Stimulated activated CD4-positive, alpha-beta T cell treated with anti-CD3 and anti-CD28 coated beads, Interleukin-12 subunit alpha, Interleukin-12 subunit beta, amount 100 ng/mL, for 48 hours (primary cell): ENCODE results near the gene ARL1.
A peak's percentile ranks its signal among the peaks of the same experiment; 100 is the strongest.
"Not testable (repeated sequence)": the region's sequence is repeated elsewhere in the genome, so short reads cannot be mapped to it uniquely, and the experiment has no call there.

Experiments used
- DNase-seq, 3 donors: peaks; one replicate each; pipeline ENCODE4 v3.0.0-alpha.2; 2020; ENCODE audit warnings: low read depth in 2 of 3, low spot score in 1 of 3

The ARL1 gene

GRCh38 chr12:101407436-101408345 is at the start of gene ARL1:
TSS of gene ARL1 (minus strand) at chr12:101407772. CDS start at chr12:101407645, 127 bp downstream.
- DNase-seq: peak; percentile 68 to 82 (median 78)

GRCh38 chr12:101455685-101456084 is 48.1 kb upstream of the ARL1 start:
- DNase-seq: peak in 1 of 3 donors; percentile 1

- no peak for DNase-seq
Measured at GRCh38 chr12:101441461-101442224, 34.1 kb upstream of the ARL1 start.

GRCh38 chr12:101439236-101439635 is 31.7 kb upstream of the ARL1 start:
- no peak for DNase-seq

GRCh38 chr12:101436136-101436535 is 28.6 kb upstream of the ARL1 start:
- no peak for DNase-seq

GRCh38 chr12:101430456-101430855 is 22.9 kb upstream of the ARL1 start:
- DNase-seq: no peak

GRCh38 chr12:101424620-101425019 is 17.0 kb upstream of the ARL1 start:
- DNase-seq: no peak

GRCh38 chr12:101422066-101422465 is 14.5 kb upstream of the ARL1 start:
- DNase-seq: not testable (repeated sequence)

- DNase-seq: no peak
Measured at GRCh38 chr12:101415228-101415627, 7.7 kb upstream of the ARL1 start.

- peak in 1 of 3 donors; percentile 34 for DNase-seq
Measured at GRCh38 chr12:101414533-101415119, 7.1 kb upstream of the ARL1 start.

- not testable (repeated sequence) for DNase-seq
Measured at GRCh38 chr12:101410169-101410568, 2.6 kb upstream of the ARL1 start.

GRCh38 chr12:101407049-101407435 is 530 bp downstream of the ARL1 start:
- DNase-seq: peak in 1 of 3 donors; percentile 10

- not testable (repeated sequence) for DNase-seq
Measured at GRCh38 chr12:101391181-101391580, 16.4 kb downstream of the ARL1 start.

- no peak for DNase-seq
Measured at GRCh38 chr12:101379149-101379548, 28.4 kb downstream of the ARL1 start.

GRCh38 chr12:101375573-101375972 is 32.0 kb downstream of the ARL1 start:
- DNase-seq: no peak

- no peak for DNase-seq
Measured at GRCh38 chr12:101372431-101372830, 35.1 kb downstream of the ARL1 start.

- DNase-seq: no peak
Measured at GRCh38 chr12:101368016-101368415, 39.6 kb downstream of the ARL1 start.

- DNase-seq: no peak
Measured at GRCh38 chr12:101361455-101361854, 46.1 kb downstream of the ARL1 start.

GRCh38 chr12:101356794-101357193 is 50.8 kb downstream of the ARL1 start:
- no peak for DNase-seq

- DNase-seq: no peak
Measured at GRCh38 chr12:101351682-101352081, 55.9 kb downstream of the ARL1 start.

- DNase-seq: no peak
Measured at GRCh38 chr12:101343893-101344292, 63.7 kb downstream of the ARL1 start.
